NCI-H1694 treated with DMSO at 0.1 percent for 48 hours (cell line): ENCODE measurements around the gene FRG2.
"Not testable (repeated sequence)": the region's sequence is repeated elsewhere in the genome, so short reads cannot be mapped to it uniquely, and the experiment has no call there.

ENCODE experiments used
- DNase-seq: peaks from one replicate; lab custom pipeline; 2025; lab: John Stamatoyannopoulos, UW

Gene FRG2

DNA sequence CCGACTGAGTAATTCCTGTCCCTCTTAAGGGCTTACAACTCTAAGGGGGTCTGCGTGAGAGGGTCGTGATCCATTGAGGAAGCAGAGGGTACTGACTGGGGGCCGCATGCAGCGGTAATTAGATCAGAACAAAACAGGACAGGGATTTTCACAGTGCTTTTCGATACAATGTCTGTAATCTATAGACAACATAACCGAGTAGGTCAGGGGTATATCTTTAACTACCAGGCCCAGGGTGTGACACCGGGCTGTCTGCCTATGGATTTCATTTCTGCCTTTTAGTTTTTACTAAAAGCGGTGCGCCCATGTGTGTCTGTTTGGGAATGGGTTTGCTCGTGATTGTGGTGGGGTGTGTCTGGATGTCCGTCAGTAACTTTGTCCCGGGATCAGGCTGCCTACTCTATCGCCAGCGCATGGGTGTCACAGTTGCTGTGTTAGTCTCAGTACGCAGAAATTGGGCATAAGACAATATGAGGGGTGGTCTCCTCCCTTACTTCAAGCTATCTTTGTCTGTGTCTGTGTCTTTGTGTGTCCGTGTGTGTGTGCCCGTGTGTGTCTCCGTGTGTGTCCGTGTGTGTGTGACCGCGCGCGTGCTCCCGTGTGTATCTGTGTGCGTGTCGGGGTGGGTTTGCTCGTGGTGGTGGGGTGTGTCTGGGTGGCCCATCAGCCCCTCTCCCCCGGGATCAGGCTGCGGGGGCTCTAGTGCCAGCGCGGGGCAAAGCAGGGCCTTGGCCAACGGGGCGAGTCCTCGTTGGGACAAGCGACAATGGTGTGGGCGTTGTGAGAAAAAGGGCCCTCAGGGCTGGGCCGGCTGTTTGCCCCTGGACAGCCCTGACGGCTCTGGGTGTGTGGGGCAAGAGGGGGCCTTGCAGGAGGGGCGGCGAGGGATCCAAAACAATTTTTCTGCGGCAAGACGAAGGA is 10.4 kb downstream of the FRG2 start:
- DNase-seq = no peak

DNA sequence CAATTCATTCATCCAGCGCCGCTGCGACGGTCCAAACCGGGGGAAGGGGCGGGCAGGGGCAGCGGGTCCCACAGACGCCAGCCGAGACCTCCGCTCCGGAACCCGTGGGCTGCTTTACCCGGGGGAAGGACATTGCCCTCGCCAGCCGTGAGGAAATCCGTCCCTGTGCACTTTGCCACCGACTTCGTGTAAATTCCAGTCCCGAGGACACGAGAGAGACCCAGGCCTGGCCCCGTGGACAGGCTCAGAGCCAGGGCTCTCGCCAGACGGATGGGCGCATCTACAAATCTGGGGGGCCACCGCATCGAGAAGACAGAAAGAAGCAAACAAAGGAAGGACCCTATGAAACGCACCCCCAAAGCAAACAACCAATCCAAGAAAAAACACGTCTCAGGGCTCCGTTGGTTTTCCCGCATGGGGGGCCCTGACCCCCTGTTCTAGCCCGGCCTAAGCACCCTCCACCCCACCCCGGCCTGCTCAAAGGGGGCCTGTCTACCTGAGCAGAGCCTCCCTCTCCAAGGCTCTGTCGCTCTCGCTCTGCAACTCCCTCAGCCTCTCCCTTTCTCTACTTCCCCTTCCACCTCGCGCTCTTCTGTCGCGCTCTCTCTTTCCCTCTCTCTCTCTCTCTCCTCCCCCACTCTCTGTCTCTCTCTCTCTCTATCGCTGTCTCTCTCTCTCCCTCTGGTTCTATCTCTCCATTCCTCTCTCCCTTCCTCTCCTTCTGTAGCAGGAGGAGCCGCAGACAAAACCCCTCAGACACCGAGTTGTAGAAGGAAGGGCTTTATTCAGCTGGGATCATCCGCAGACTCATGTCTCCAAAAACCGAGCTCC is 11.3 kb downstream of the FRG2 start:
- DNase-seq = no peak

DNA sequence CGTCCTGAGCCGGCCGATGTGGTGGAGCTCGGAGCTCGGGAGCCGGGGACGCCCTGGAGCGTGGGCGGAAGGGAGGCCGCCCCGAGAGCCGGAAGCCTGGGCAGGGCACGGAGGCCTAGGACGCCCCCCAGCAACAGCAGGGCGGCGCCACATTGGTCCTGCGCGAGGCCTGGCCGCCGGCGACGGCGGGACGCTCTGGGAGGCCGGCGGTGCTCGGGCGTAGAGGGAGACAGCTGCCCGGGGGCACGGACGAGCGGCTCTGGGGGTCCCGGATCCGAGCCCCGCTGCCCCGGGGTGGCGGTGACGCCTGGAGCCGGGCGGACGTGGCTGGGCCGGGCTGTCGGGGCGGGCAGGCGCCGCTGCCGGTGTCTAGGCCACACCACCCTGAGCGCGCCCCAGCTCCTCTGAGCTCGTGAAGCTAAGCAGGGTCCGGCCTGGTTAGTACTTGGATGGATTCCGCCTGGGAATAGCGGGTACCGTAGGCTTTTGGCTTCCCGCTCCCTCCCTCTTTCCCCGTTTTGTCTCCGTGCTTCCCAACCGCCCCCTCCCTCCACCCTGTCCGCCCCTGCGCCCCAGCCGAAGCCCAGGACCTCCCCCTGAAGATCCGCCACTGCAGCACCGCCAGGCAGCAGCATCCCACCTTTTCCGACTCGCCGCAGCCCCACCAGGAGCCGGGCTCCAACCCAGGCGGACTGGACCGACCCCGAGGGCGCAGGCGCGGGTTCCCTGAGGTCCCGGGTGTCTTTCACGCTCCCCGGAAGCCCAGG is 12.1 kb downstream of the FRG2 start:
- no peak for DNase-seq

DNA sequence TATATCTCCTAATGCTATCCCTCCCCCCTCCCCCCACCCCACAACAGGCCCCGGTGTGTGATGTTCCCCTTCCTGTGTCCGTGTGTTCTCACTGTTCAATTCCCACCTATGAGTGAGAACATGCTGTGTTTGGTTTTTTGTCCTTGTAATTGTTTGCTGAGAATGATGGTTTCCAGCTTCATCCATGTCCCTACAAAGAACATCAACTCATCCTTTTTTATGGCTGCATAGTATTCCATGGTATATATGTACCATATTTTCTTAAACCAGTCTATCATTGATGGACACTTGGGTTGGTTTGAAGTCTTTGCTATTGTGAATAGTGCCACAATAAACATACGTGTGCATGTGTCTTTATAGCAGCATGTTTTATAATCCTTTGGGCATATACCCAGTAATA is 37.1 kb downstream of the FRG2 start:
- DNase-seq = not testable (repeated sequence)

DNA sequence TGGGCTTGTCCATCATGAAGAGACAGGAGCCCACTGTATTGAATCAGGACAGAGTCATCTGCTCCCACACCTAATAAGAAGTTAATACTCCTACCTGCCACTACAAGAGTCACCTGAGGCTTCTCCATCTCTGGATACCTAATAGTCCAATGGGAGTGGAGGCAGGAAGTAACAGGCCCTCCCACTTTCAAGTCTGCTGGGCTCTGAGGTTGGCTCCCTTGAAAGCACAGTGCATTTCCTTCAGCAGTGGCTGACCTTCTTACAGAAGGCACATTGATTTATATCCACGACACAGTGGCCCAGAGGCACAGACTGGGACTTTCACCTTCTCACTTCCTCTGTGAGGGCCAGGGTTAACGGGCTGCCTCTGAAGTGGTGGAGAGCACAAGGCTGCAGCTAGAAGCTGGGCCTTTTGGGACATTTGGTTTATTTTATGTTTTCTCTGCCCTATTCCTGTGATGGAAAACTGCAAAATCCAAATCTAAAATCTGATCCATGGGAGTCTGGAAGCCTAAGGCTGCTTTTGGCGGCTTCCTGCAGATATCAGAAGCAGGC is 38.1 kb downstream of the FRG2 start:
- DNase-seq = no peak

DNA sequence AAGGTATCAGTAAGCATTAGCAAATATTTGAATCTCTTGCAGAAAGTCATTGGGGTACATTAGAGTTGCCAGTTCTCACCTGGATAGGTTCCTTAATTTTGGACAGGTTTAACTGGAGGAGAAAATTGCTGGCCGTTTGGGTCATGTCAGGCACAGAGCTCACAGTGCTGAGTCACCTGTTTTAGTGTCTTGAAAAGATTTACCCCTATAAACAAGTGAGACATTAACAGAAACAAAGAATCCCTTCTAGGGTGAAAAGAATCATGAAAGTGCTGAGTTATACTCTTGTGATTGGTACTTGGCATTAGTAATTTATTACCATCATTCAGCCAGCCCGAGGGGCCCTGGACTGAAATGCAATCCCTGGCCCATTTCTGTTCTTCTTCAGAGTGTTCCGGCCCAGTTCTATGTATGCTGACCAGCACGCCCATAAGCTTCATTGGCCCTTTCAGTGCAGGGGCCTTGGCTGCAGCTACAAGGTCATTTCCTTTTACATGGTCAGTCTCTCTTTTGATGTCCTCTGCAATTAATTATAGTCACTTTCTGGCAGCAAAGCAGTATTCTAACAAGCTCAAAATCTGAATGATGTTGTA is 41.3 kb downstream of the FRG2 start:
- not testable (repeated sequence) for DNase-seq

DNA sequence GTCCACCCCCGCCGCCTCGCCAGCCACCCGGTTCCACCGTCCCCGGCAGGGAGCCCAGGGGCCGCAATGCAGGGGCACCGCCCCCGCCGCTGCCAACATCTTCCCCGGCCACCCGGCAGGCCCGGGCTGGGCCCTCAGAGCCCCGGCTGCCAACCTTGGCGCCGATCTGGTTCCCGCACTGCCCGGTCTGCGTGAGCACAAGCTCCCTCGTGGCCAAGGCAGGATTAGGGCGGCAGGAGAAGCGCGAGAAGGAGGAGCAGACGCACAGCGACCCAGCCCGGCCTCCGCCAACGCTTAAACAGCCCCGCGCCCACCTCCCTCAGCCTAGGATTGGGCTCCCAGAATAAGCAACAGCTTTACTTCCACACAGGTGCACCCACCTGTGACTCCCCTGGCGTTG is 42.4 kb downstream of the FRG2 start:
- DNase-seq = not testable (repeated sequence)

DNA sequence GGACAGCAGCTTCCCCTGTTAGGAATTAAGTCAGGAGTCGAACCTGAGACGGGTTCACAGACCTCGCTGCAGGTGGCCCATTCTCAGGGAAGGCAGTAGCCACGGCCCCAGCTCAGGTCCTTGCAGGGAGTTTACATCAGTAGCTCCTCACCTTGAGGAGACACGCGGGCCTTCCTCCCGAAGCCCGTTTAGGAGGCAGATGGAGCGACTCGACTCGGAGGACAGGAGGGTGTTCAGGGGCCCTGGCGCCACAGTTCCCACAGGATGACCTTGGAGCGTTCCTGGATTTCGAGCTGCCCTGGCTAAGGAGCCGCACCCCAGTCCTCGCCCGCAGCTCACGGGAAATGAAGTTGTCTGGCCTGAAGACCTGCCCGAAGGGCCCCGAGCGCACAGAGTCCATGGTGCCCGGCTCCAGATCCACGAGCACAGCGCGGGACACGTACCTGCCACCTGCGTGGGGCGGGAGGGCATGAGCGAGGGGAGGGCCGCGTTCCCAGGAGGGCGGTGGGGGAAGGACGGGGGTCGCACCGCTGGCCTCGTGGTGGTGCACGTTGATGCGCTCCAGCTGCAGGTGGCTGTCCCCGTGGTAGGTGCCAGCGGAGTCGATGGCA is 43.0 kb downstream of the FRG2 start:
- not testable (repeated sequence) for DNase-seq

DNA sequence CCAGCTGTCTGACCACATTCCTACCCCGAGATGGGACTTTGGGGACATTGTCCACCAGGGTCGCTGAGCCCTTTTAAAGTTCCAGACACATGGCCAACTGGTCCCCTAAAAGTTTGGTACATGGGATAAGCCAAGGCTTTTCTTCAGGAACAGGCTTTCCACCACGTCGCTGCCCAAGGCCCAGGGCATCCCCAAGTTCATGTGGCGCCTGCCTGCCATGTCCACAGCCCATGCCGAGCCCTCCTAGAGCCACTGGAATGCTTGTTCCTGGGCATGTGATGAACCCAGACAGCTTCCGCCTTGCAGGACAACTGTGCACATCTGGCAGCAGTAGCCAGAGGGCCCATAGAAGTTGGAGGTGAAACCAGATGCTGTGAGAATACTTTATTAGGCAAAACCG is 45.1 kb downstream of the FRG2 start:
- no peak for DNase-seq

DNA sequence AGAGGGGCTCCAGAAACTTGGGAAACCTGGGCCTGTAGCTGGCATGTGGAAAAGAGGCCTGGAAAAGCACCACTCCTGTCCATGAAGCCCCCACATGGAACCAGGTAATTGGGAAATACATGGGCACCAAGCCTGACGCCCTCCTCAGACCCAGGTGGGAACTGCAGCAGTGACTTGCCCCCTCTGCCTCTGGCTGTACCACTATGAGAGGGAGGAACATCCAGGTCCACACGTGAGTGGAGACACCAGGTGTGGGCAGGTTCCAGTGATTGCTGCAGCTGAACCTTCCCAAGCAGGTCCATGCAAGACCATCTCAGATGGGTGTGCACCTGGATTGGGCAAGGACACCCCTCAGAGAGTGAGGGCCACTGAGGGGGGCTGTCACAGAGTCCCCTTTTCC is 46.8 kb downstream of the FRG2 start:
- DNase-seq = not testable (repeated sequence)

DNA sequence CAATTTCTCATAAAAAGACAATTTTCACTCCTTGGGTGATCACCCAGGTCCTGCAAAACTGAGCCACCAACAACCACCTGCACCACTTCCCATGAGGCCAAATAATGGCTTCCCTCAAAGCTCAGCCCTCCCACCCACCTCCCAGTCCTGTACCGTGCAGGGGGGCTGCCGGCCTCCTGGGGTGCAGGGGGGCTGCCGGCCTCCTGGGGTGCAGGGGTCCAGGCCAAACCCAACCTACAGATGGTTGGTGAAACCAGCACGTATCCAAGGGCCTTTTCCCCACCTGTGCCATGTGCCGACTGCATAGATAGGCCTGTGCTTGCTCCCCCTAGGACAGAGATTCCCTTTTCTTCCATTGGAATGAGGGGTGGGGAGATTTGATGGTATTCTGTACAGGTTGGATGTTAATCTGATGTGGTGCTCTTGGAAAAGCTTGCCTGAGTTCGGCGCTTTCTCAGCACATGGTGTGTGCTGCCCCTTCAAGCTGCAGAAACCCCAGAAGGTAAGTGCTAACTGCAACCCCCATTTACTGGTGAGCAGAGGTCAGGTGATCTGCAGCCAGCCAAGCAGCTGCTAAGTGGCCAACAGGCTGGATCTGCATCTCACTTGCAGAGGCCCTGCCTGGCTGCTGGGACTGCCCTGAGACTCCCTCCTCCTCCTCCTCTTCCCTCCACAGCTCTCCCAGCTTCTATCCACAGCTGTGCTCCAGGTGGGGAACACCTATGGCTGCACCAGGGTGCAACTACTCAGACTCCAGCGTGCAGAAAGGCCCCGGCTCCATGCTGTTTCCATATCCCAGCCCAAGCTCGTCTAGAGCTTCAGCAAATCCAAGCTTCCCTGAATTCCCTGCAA is 47.6 kb downstream of the FRG2 start:
- DNase-seq = no peak
